Neutrophil (primary cell): Measurements from ENCODE around the gene RAD51B.

Experiments
- H3K27ac ChIP-seq: fragments of 200-600 bp; sonication (generic); 2 replicates; pipeline ENCODE4 v1.5.1; 2016; ENCODE audit warnings: mild to moderate bottlenecking, moderate library complexity
- H3K27me3 ChIP-seq: fragments of 200-600 bp; sonication (generic); 2 replicates; pipeline ENCODE4 v1.6.0; 2016; ENCODE audit warnings: mild to moderate bottlenecking
- H3K36me3 ChIP-seq: fragments of 200-600 bp; sonication (generic); 2 replicates; pipeline ENCODE4 v1.5.1; 2017
- H3K4me1 ChIP-seq, 2 experiments: fragments of 200-600 bp in 1 of 2; sonication (generic) in 1 of 2; 1 replicate in 1 of 2; 2 replicates in 1 of 2; pipeline versions ENCODE4 v1.5.1 to v1.6.1; 2013 to 2016; ENCODE audit warnings: low read depth in 1 of 2, low read length in 1 of 2, mild to moderate bottlenecking in 1 of 2, moderate library complexity in 1 of 2; ENCODE audit not compliant: control insufficient read depth in 1 of 2, insufficient read depth in 1 of 2
- H3K4me3 ChIP-seq, 2 experiments: fragments of 200-600 bp in 1 of 2; sonication (generic) in 1 of 2; 1 replicate in 1 of 2; 2 replicates in 1 of 2; pipeline ENCODE4 v1.5.1; 2013 to 2016; ENCODE audit warnings: low read depth in 1 of 2, low read length in 1 of 2, mild to moderate bottlenecking in 1 of 2, moderate library complexity in 1 of 2
- H3K9me3 ChIP-seq: fragments of 200-600 bp; sonication (generic); 2 replicates; pipeline ENCODE4 v1.5.1; 2016
- CTCF ChIP-seq: fragments of 200-600 bp; sonication (generic); IDR thresholded peaks from 2 replicates; pipeline ENCODE4 v1.5.1; 2016; ENCODE audit warnings: antibody characterized with exemption

RAD51B gene

GRCh38 chr14:67949771-67950170, 130.2 kb downstream of the RAD51B start:
- Histone ChIP-seq H3K4me3 (no peak overlapping the region), H3K36me3 (no peaks in the 10 kb centered on the region), H3K27ac (no peak overlapping the region), H3K9me3 (no peaks in the 10 kb centered on the region), H3K27me3 (no peaks in the 10 kb centered on the region), H3K4me1 (no peaks in the 10 kb centered on the region)
- no peak for TF ChIP-seq CTCF

- no peaks in the 10 kb centered on the region for H3K9me3 ChIP-seq
- no peak overlapping the region for H3K27ac ChIP-seq
- no peaks in the 10 kb centered on the region for H3K36me3 ChIP-seq
- no peaks in the 10 kb centered on the region for H3K4me1 ChIP-seq
- no peaks in the 10 kb centered on the region for H3K27me3 ChIP-seq
- TF ChIP-seq CTCF, result no peak
- no peak overlapping the region for H3K4me3 ChIP-seq
Measured at GRCh38 chr14:67950386-67950785, 130.8 kb downstream of the RAD51B start.

- Histone ChIP-seq H3K4me3 (no peak overlapping the region), H3K4me1 (no peaks in the 10 kb centered on the region), H3K36me3 (no peaks in the 10 kb centered on the region), H3K27me3 (no peaks in the 10 kb centered on the region), H3K27ac (no peak overlapping the region), H3K9me3 (no peaks in the 10 kb centered on the region)
- TF ChIP-seq CTCF, result no peak
Measured at GRCh38 chr14:67951529-67952135, 132.1 kb downstream of the RAD51B start.

GRCh38 chr14:67952381-67952780, 132.8 kb downstream of the RAD51B start:
- Histone ChIP-seq H3K36me3 (no peaks in the 10 kb centered on the region), H3K27me3 (no peaks in the 10 kb centered on the region), H3K9me3 (no peaks in the 10 kb centered on the region), H3K27ac (no peak overlapping the region), H3K4me3 (no peak overlapping the region), H3K4me1 (no peaks in the 10 kb centered on the region)
- TF ChIP-seq CTCF, result no peak

GRCh38 chr14:67952786-67953185, 133.2 kb downstream of the RAD51B start:
- no peaks in the 10 kb centered on the region for H3K9me3 ChIP-seq
- no peaks in the 10 kb centered on the region for H3K27me3 ChIP-seq
- H3K27ac ChIP-seq, result no peak overlapping the region
- no peak overlapping the region for H3K4me3 ChIP-seq
- TF ChIP-seq CTCF, result no peak
- no peaks in the 10 kb centered on the region for H3K36me3 ChIP-seq
- H3K4me1 ChIP-seq, result no peaks in the 10 kb centered on the region

GRCh38 chr14:67955261-67955660, 135.7 kb downstream of the RAD51B start:
- Histone ChIP-seq H3K27me3 (no peaks in the 10 kb centered on the region), H3K36me3 (no peaks in the 10 kb centered on the region), H3K9me3 (no peaks in the 10 kb centered on the region), H3K4me1 (no peaks in the 10 kb centered on the region), H3K27ac (no peak overlapping the region), H3K4me3 (no peak overlapping the region)
- no peak for TF ChIP-seq CTCF
